ENCODE results near the gene ERAL1. TPM values are rescaled to one million over a fixed set of nuclear protein-coding genes. Genes with fewer than 3 reads are reported as not detected.

Gene ERAL1
- total RNA-seq, 4 donors from 2014 or later, result 19.0 to 67.6 (median 32.3) TPM

DNA sequence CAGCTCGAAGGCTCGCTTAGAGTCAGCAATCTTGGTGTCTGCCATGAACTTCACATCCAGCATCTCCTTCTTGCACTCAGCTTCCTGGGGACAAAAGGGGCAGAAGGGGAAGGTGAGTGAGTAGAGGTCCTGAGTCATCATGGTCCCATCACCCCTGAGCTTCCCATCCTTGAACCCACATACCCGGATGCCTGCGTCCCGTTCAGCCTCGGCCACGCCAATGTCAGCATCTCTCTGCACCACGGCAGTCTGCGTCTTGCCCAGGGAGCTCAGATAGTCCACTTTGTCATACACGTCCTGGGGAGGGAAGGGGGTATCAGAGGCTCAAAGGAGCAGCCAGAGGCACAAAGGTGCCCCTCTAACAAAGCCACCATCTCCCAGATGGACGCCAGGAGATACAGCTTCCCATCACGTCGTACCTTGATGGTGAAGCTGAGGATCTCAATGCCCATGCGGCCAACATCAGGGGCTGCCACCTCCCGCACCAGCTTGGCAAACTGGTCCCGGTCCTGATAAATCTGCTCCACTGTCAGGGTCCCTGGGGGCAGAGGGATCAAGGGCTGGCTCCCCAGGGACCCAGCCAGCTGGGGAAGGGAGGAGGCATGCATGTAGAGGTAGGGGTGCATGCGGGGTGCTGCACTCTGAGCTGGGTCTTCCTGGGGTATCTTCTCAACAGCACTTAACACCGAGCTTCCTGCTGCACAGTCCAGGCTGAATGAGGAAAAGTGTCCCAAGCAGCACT, 27.5 kb downstream of the ERAL1 start:
- DNase-seq, result no peak
- H3K4me3 ChIP-seq, result no peak overlapping the region
- intact Hi-C loops (cut with DNase I; ENCODE audit: low total_unique reads), result no loop called here
- H3K27me3 ChIP-seq, result no peaks in the 10 kb centered on the region
- H3K27ac ChIP-seq, result no peak overlapping the region
- H3K36me3 ChIP-seq, result no peaks in the 10 kb centered on the region
- H3K4me1 ChIP-seq, result no peaks in the 10 kb centered on the region
- no peak for TF ChIP-seq CTCF (IDR thresholded peaks at IDR 0.05)
- no peak for TF ChIP-seq POLR2A (IDR thresholded peaks at IDR 0.05)
- no peaks in the 10 kb centered on the region for H3K9me3 ChIP-seq

DNA sequence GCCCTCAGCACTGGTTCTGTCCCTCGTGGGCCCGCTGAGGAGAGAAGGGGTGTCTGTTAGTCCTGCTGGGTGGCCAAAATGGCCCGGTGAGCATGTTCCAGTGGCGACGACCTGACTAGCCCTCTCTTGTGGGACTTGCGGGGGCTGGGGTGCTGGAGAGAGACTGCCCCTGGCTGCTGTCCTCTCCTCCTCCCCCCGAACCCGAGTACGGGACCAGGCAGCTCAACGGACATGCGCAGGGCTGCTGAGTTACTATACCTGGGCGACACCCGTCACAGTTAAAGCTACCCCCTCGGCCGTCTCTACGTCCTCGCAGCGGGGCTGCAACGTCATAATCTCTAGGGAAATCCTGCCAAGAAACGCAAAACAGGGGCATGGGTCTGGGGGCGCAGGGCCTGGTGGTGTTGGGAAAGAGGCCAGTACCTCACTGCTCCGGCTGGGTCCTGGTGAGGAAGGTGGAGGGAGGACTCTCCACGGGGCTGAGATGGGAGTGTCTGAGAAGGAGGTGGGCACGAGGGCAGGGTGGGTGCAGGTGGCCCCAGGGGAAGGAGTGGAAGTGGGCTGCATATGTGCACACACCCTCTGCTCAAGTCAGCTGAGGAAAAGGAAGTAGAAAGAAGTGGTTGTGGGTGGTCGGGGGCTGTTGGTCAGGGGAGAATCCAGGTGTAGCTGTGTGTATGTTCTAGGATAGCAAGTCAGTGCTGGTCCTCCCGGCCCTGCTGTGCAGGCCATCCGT, 29.3 kb downstream of the ERAL1 start:
- Histone ChIP-seq H3K27ac (no peak overlapping the region), H3K36me3 (no peaks in the 10 kb centered on the region), H3K4me3 (no peak overlapping the region), H3K27me3 (no peaks in the 10 kb centered on the region), H3K4me1 (no peaks in the 10 kb centered on the region), H3K9me3 (no peaks in the 10 kb centered on the region)
- TF ChIP-seq POLR2A (IDR thresholded peaks at IDR 0.05), result no peak
- TF ChIP-seq CTCF (IDR thresholded peaks at IDR 0.05), result no peak
- no peak for DNase-seq
- intact Hi-C loops (cut with DNase I; ENCODE audit: low total_unique reads), result no loop called here

- no peak for DNase-seq
- H3K9me3 ChIP-seq, result no peaks in the 10 kb centered on the region
- TF ChIP-seq CTCF (IDR thresholded peaks at IDR 0.05) (no peak), POLR2A (IDR thresholded peaks at IDR 0.05) (no peak)
- H3K36me3 ChIP-seq, result no peaks in the 10 kb centered on the region
- intact Hi-C loops (cut with DNase I; ENCODE audit: low total_unique reads), result no loop called here
- no peaks in the 10 kb centered on the region for H3K4me1 ChIP-seq
- H3K27ac ChIP-seq, result no peak overlapping the region
- no peaks in the 10 kb centered on the region for H3K27me3 ChIP-seq
- H3K4me3 ChIP-seq, result no peak overlapping the region
Measured at GRCh38 chr17:28885363-28885762, 30.5 kb downstream of the ERAL1 start.

DNA sequence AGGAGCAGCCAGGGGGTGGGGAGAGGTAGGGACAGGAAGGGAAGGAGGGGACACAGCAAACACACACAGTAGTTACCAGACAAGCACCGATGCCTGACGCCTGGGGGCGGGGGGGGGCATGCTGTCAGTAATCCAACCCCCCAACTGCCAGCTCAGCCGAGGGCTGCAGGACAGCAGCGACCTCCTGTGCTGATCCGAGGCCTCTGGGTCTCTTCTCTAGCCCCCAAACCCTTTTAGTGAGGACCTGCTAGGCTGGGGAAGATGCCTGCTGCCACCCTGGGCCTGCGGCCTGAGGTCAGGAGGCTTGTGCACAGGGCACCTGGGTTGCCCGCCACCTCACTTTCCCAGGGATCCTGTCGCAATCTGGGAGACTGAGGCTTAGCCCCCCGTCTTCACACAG, 31.1 kb downstream of the ERAL1 start:
- no peak for TF ChIP-seq POLR2A (IDR thresholded peaks at IDR 0.05)
- TF ChIP-seq CTCF (IDR thresholded peaks at IDR 0.05), result no peak
- DNase-seq, result no peak
- no peaks in the 10 kb centered on the region for H3K27me3 ChIP-seq
- H3K4me3 ChIP-seq, result no peak overlapping the region
- no peaks in the 10 kb centered on the region for H3K9me3 ChIP-seq
- no peaks in the 10 kb centered on the region for H3K4me1 ChIP-seq
- H3K36me3 ChIP-seq, result no peaks in the 10 kb centered on the region
- intact Hi-C loops (cut with DNase I; ENCODE audit: low total_unique reads), result no loop called here
- H3K27ac ChIP-seq, result no peak overlapping the region

- Histone ChIP-seq H3K27me3 (no peaks in the 10 kb centered on the region), H3K27ac (no peak overlapping the region), H3K36me3 (no peaks in the 10 kb centered on the region), H3K9me3 (no peaks in the 10 kb centered on the region), H3K4me1 (no peaks in the 10 kb centered on the region), H3K4me3 (no peak overlapping the region)
- TF ChIP-seq CTCF (IDR thresholded peaks at IDR 0.05) (no peak), POLR2A (IDR thresholded peaks at IDR 0.05) (no peak)
- intact Hi-C loops (cut with DNase I; ENCODE audit: low total_unique reads), result no loop called here
- no peak for DNase-seq
Measured at GRCh38 chr17:28887871-28888471, 33.2 kb downstream of the ERAL1 start.
